ENCODE measurements around the gene VASN.
A peak's percentile ranks its signal among the peaks of the same experiment; 100 is the strongest.

Gene VASN

GRCh38 chr16:4419402-4419959, 47.8 kb downstream of the VASN start:
- DNase-seq (ENCODE audit: extremely low read depth in 1 of 2, low read depth in 1 of 2) = no peak

DNA sequence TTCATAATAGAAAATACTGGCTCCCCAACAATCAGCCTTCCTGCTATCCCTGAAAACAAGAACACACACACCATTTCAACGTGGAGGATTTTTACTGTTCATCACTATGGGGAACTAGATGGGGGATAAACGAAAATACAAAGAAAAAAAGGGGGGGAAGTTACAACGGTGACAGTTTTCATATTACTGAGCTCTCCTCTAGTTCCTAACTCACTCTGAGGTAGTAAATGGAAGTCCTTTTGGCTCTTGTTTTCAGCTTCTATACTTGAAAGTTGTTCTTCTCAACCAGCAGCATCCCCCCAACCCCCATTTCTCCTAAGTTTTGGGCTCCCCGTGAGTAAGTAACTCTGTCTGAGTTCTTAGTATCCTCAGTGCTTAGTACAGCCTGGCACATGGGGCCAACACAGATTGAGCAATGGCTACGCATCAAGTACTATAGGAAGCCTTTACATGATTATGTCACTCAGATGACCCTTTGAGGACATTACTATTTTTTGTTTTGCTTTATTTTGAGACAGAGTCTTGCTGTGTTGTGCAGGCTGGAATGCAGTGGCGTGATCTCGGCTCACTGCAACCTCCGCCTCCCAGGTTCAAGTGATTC, 49.0 kb downstream of the VASN start:
- DNase-seq (ENCODE audit: extremely low read depth in 1 of 2, low read depth in 1 of 2) = no peak

DNA sequence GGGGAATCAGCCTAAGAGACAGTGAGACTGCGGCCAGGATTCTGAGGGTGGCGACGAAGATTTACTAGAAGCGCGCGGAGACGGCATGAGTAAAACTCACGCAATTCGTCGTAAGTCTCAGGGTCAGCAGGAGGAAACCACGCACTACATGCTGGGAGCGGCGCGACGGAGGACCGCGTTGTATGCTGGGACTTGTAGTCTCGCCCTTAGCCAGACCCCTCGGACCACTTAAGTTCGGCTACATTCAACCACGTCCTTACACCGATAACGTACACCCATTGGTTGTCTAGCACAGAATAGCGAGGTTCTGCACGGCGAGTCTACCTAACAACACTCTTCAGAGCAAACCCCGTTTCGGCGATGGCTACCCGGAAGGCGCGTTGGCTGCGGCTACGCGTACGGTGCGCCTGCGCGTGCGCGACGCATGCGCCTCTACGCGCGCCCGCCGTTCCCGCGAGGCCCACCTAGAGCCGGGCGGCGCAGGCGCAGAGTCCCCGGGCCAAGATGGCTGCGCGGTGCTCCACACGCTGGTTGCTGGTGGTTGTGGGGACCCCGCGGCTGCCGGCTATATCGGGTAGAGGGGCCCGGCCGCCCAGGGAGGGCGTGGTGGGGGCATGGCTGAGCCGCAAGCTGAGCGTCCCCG, 53.9 kb downstream of the VASN start, which contains the start of gene DNAJA3:
Gene DNAJA3, plus strand, starts transcription at position 491 of the 643 bp plus-strand sequence. Its CDS starts 14 bp downstream, at position 505.
- peak; percentile 71 to 93 for DNase-seq (ENCODE audit: extremely low read depth in 1 of 2, low read depth in 1 of 2)

DNA sequence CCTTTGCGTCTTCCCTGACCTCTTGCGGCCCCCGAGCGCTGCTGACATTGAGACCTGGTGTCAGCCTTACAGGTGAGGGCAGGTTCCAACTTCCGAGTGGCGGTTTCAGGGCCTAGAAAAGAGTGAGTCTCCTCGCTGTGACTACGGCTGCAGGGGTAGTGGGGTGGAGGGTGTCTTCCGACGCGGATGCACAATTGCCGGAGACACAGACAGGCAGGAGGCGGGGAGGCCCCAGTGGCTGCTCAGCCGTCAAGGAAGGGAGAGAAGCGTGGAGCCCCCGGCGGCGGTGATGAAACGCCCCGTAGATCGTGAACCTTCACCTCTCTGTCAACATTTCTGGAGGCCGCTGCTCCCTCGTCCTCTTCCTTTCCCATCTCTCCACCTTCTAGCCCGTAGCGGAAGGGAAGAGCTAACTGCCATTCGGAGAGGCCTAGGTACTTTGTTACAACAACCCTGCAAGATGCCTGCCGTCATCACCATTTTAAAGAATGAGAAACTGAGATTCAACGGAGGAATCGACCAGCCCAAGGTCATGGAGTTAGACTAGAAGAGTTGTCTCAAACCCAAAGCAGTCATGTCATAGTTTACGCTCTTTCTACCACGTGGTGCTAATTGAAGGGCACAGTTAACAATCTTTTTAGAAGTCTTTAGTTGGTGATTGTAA, 54.5 kb downstream of the VASN start:
- DNase-seq (ENCODE audit: extremely low read depth in 1 of 2, low read depth in 1 of 2) = peak in 1 of 2 donors; percentile 17

- no peak for DNase-seq (ENCODE audit: extremely low read depth in 1 of 2, low read depth in 1 of 2)
These were observed 55.2 kb downstream of the VASN start for GRCh38 chr16:4426722-4427372.

GRCh38 chr16:4428500-4428899, 56.9 kb downstream of the VASN start:
- no peak for DNase-seq (ENCODE audit: extremely low read depth in 1 of 2, low read depth in 1 of 2)

DNA sequence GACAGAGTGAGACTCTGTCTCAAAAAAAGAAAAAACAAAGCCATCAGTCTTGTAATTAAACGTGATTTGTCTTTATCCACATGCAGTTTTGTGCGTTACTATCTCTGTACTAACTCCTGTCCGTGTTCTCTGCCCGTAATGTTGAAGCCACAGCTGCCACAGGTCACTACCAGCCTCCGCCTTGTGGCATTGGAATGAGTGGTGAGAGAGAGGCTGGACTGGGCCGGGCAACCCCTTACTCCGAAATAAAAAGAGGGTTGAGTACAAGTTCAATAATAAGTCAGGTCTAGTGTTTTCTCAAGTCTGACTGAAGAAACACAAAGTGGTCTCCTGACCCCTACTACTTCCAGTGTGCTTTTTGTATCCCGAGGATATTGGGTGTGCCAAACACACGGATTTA, 59.4 kb downstream of the VASN start:
- no peak for DNase-seq (ENCODE audit: extremely low read depth in 1 of 2, low read depth in 1 of 2)

All from activated CD8-positive, alpha-beta memory T cell treated with anti-CD3 and anti-CD28 coated beads for 1 hour (primary cell).